ENCODE results near the gene CCDC183. TPM values are rescaled to one million over a fixed set of nuclear protein-coding genes. Genes with fewer than 3 reads are reported as not detected.
"Not testable (repeated sequence)": the region's sequence is repeated elsewhere in the genome, so short reads cannot be mapped to it uniquely, and the experiment has no call there.

The CCDC183 gene
- total and polyA plus RNA-seq, 2 donors from 2014 or later, result 0.88 to 3.1 TPM

- TF ChIP-seq CTCF (IDR thresholded peaks at IDR 0.05; ENCODE audit: borderline replicate concordance, extremely low read depth, insufficient read depth), result peak; percentile 21
- Histone ChIP-seq H3K27ac (ENCODE audit: low read depth in 2 of 2, low read length in 2 of 2) (no peak overlapping the region), H3K4me3 (ENCODE audit: low read length in 3 of 3) (no peak overlapping the region), H3K9me3 (ENCODE audit: control insufficient read depth in 2 of 3, insufficient read depth in 1 of 3, low read length in 3 of 3) (no peaks in the 10 kb centered on the region), H3K36me3 (ENCODE audit: control insufficient read depth in 2 of 3, insufficient read depth in 3 of 3, low read length in 3 of 3) (no peaks in the 10 kb centered on the region), H3K27me3 (ENCODE audit: control insufficient read depth, insufficient read depth, low read length) (no peaks in the 10 kb centered on the region), H3K4me1 (ENCODE audit: control insufficient read depth in 2 of 3, insufficient read depth in 2 of 3, low read depth in 1 of 3, low read length in 3 of 3) (no peaks in the 10 kb centered on the region), H3K9ac (ENCODE audit: low read length in 3 of 3) (no peak overlapping the region)
- DNase-seq (no peak), FAIRE-seq (no peak)
- intact Hi-C loops (cut with DNase I), result loop anchor here (10.0 kb wide), 1 partner anchor 250 kb away; the partner anchor contains the start of gene FUT7
These were observed 11.7 kb upstream of the CCDC183 start for GRCh38 chr9:136784249-136784996.

GRCh38 chr9:136784997-136785361, 11.2 kb upstream of the CCDC183 start:
- no peaks in the 10 kb centered on the region for H3K4me1 ChIP-seq (ENCODE audit: control insufficient read depth in 2 of 3, insufficient read depth in 2 of 3, low read depth in 1 of 3, low read length in 3 of 3)
- FAIRE-seq, result no peak

GRCh38 chr9:136785565-136786355, 10.4 kb upstream of the CCDC183 start:
- not testable (repeated sequence) for H3K4me1 ChIP-seq (ENCODE audit: control insufficient read depth in 2 of 3, insufficient read depth in 2 of 3, low read depth in 1 of 3, low read length in 3 of 3); H3K27ac ChIP-seq (ENCODE audit: low read depth in 2 of 2, low read length in 2 of 2); H3K27me3 ChIP-seq (ENCODE audit: control insufficient read depth, insufficient read depth, low read length); H3K9ac ChIP-seq (ENCODE audit: low read length in 3 of 3); H3K9me3 ChIP-seq (ENCODE audit: control insufficient read depth in 2 of 3, insufficient read depth in 1 of 3, low read length in 3 of 3); H3K4me3 ChIP-seq (ENCODE audit: low read length in 3 of 3); H3K36me3 ChIP-seq (ENCODE audit: control insufficient read depth in 2 of 3, insufficient read depth in 3 of 3, low read length in 3 of 3); FAIRE-seq
- intact Hi-C loops (cut with DNase I), result loop anchor here (10.0 kb wide), 1 partner anchor 249 kb away; the partner anchor contains the start of gene FUT7
- DNase-seq, result peak in 1 of 5 donors; percentile 46

More at GRCh38 chr9:136784997-136785361, 11.2 kb upstream of the CCDC183 start:
- H3K27me3 ChIP-seq (ENCODE audit: control insufficient read depth, insufficient read depth, low read length), result no peaks in the 10 kb centered on the region
- TF ChIP-seq CTCF (IDR thresholded peaks at IDR 0.05; ENCODE audit: borderline replicate concordance, extremely low read depth, insufficient read depth), result no peak
- intact Hi-C loops (cut with DNase I), result loop anchor here (10.0 kb wide), 1 partner anchor 250 kb away; the partner anchor contains the start of gene FUT7
- no peak overlapping the region for H3K9ac ChIP-seq (ENCODE audit: low read length in 3 of 3)
- DNase-seq, result peak in 1 of 5 donors; percentile 31
- no peak overlapping the region for H3K4me3 ChIP-seq (ENCODE audit: low read length in 3 of 3)
- no peaks in the 10 kb centered on the region for H3K9me3 ChIP-seq (ENCODE audit: control insufficient read depth in 2 of 3, insufficient read depth in 1 of 3, low read length in 3 of 3)
- H3K36me3 ChIP-seq (ENCODE audit: control insufficient read depth in 2 of 3, insufficient read depth in 3 of 3, low read length in 3 of 3), result no peaks in the 10 kb centered on the region
- H3K27ac ChIP-seq (ENCODE audit: low read depth in 2 of 2, low read length in 2 of 2), result no peak overlapping the region

GRCh38 chr9:136786451-136786850, 9.7 kb upstream of the CCDC183 start:
- intact Hi-C loops (cut with DNase I), result loop anchor here (10.0 kb wide), 1 partner anchor 248 kb away; the partner anchor contains the start of gene FUT7
- H3K36me3 ChIP-seq (ENCODE audit: control insufficient read depth in 2 of 3, insufficient read depth in 3 of 3, low read length in 3 of 3), result no peaks in the 10 kb centered on the region
- H3K27me3 ChIP-seq (ENCODE audit: control insufficient read depth, insufficient read depth, low read length), result no peaks in the 10 kb centered on the region
- no peak overlapping the region for H3K27ac ChIP-seq (ENCODE audit: low read depth in 2 of 2, low read length in 2 of 2)
- H3K9me3 ChIP-seq (ENCODE audit: control insufficient read depth in 2 of 3, insufficient read depth in 1 of 3, low read length in 3 of 3), result no peaks in the 10 kb centered on the region
- FAIRE-seq (no peak), DNase-seq (peak in 1 of 5 donors; percentile 32)
- H3K4me3 ChIP-seq (ENCODE audit: low read length in 3 of 3), result no peak overlapping the region
- no peak overlapping the region for H3K9ac ChIP-seq (ENCODE audit: low read length in 3 of 3)
- H3K4me1 ChIP-seq (ENCODE audit: control insufficient read depth in 2 of 3, insufficient read depth in 2 of 3, low read depth in 1 of 3, low read length in 3 of 3), result peaks cover 3 to 6% (median 5%) of the 10 kb centered on the region in 3 donors
- no peak for TF ChIP-seq CTCF (IDR thresholded peaks at IDR 0.05; ENCODE audit: borderline replicate concordance, extremely low read depth, insufficient read depth)

- H3K9me3 ChIP-seq (ENCODE audit: control insufficient read depth in 2 of 3, insufficient read depth in 1 of 3, low read length in 3 of 3); DNase-seq; H3K36me3 ChIP-seq (ENCODE audit: control insufficient read depth in 2 of 3, insufficient read depth in 3 of 3, low read length in 3 of 3); H3K4me1 ChIP-seq (ENCODE audit: control insufficient read depth in 2 of 3, insufficient read depth in 2 of 3, low read depth in 1 of 3, low read length in 3 of 3); H3K27ac ChIP-seq (ENCODE audit: low read depth in 2 of 2, low read length in 2 of 2); H3K9ac ChIP-seq (ENCODE audit: low read length in 3 of 3); H3K4me3 ChIP-seq (ENCODE audit: low read length in 3 of 3); FAIRE-seq; H3K27me3 ChIP-seq (ENCODE audit: control insufficient read depth, insufficient read depth, low read length): not testable (repeated sequence)
- intact Hi-C loops (cut with DNase I), result loop anchor here (10.0 kb wide), 1 partner anchor 248 kb away; the partner anchor contains the start of gene FUT7
These were observed 9.2 kb upstream of the CCDC183 start for GRCh38 chr9:136786983-136787382.

Data from kidney (tissue), 14 donors.